Esophagus muscularis mucosa (tissue), 4 donors: Measurements from ENCODE around the gene OR52E5. TPM values are rescaled to one million over a fixed set of nuclear protein-coding genes. Genes with fewer than 3 reads are reported as not detected.

Experiments
- DNase-seq: peaks from one replicate; pipeline ENCODE4 v3.0.0-alpha.2; 2017; ENCODE audit errors: extremely low spot score
- H3K27ac ChIP-seq, 4 donors: fragments of 200-600 bp; sonication (generic); replicated peaks in 1 of 4; 1 replicate in 3 of 4; 2 replicates in 1 of 4; pipeline ENCODE4 v1.5.1; 2016 to 2019; ENCODE audit warnings: mild to moderate bottlenecking in 1 of 4
- H3K27me3 ChIP-seq, 4 donors: fragments of 200-600 bp; sonication (generic); one replicate each; pipeline versions ENCODE4 v1.5.1 to v1.6.0; 2016 to 2019
- H3K36me3 ChIP-seq, 4 donors: fragments of 200-600 bp; sonication (generic); one replicate each; pipeline ENCODE4 v1.5.1; 2016 to 2019
- H3K4me1 ChIP-seq, 4 donors: fragments of 200-600 bp; sonication (generic); one replicate each; pipeline ENCODE4 v1.5.1; 2016 to 2019
- H3K4me3 ChIP-seq, 4 donors: fragments of 200-600 bp; sonication (generic); 1 replicate in 2 of 4; 2 replicates in 2 of 4; pipeline ENCODE4 v1.5.1; 2016 to 2019; ENCODE audit warnings: mild to moderate bottlenecking in 4 of 4, moderate library complexity in 1 of 4
- H3K9me3 ChIP-seq, 4 donors: fragments of 200-600 bp; sonication (generic); 1 replicate in 3 of 4; 2 replicates in 1 of 4; pipeline ENCODE4 v1.5.1; 2016 to 2019
- CTCF ChIP-seq, 3 experiments: fragments of 200-600 bp in 2 of 3; fragments of 450-650 bp in 1 of 3; sonication (generic) in 2 of 3; IDR thresholded peaks; one replicate each; pipeline ENCODE4 v1.5.1; 2017 to 2019; ENCODE audit warnings: antibody characterized with exemption in 3 of 3, mild to moderate bottlenecking in 2 of 3, moderate library complexity in 1 of 3
- EP300 ChIP-seq: sonication (generic); formaldehyde crosslinking; IDR thresholded peaks from one replicate; pipeline ENCODE4 v1.6.1; 2017; ENCODE audit warnings: antibody characterized with exemption
- POLR2A ChIP-seq: fragments of 450-650 bp; IDR thresholded peaks from one replicate; pipeline ENCODE4 v1.6.1; 2017; ENCODE audit warnings: antibody characterized with exemption, moderate library complexity, mild to moderate bottlenecking, low read depth
- POLR2AphosphoS5 ChIP-seq, 2 donors: sonication (generic); formaldehyde crosslinking; IDR thresholded peaks; one replicate each; pipeline ENCODE4 v1.6.1; 2017; ENCODE audit warnings: antibody characterized with exemption in 2 of 2
- WGBS: methylation state at CpG from one replicate; pipeline ENCODE4 v1.1.5; 2018; 5-methylcytosine and 5-hydroxymethylcytosine counted together
- intact Hi-C: fragments of 100-400 bp; cut with DNase I; formaldehyde crosslinking; loops from one replicate; pipeline ENCODE4 v1.15.1; 2023
- total RNA-seq, 4 donors: library from RNA; depleted of rRNA; stranded (reverse); fragments of >200 nt; gene quantifications; one replicate each; pipeline versions ENCODE4 v1.1.0 to v1.2.1, GENCODE V29; 2016

The OR52E5 gene
- total RNA-seq, 4 donors from 2014 or later: not detected

- 72% methylated on average over 1 of the region's 1 CpG for WGBS
- no peaks in the 10 kb centered on the region for H3K36me3 ChIP-seq
- no peak overlapping the region for H3K27ac ChIP-seq
- TF ChIP-seq POLR2AphosphoS5 (IDR thresholded peaks at IDR 0.05) (no peak), POLR2A (no peak), CTCF (IDR thresholded peaks at IDR 0.05) (no peak), EP300 (no peak)
- intact Hi-C loops: no loop called here
- H3K4me1 ChIP-seq: no peaks in the 10 kb centered on the region
- H3K4me3 ChIP-seq: no peak overlapping the region
- no peaks in the 10 kb centered on the region for H3K9me3 ChIP-seq
- no peaks in the 10 kb centered on the region for H3K27me3 ChIP-seq
- no peak for DNase-seq
These were observed 5.3 kb upstream of the OR52E5 start for GRCh38 chr11:5887661-5888060.

GRCh38 chr11:5891216-5891800 is 1.7 kb upstream of the OR52E5 start:
- Histone ChIP-seq H3K9me3 (no peaks in the 10 kb centered on the region), H3K4me1 (no peaks in the 10 kb centered on the region), H3K36me3 (no peaks in the 10 kb centered on the region), H3K27me3 (no peaks in the 10 kb centered on the region), H3K27ac (no peak overlapping the region), H3K4me3 (no peak overlapping the region)
- intact Hi-C loops: no loop called here
- DNase-seq: no peak
- WGBS: 63% methylated on average over 4 of the region's 4 CpGs
- TF ChIP-seq CTCF (IDR thresholded peaks at IDR 0.05): peak in 2 of 3 experiments; percentile 31 to 41
- no peak for TF ChIP-seq POLR2AphosphoS5 (IDR thresholded peaks at IDR 0.05)

DNA sequence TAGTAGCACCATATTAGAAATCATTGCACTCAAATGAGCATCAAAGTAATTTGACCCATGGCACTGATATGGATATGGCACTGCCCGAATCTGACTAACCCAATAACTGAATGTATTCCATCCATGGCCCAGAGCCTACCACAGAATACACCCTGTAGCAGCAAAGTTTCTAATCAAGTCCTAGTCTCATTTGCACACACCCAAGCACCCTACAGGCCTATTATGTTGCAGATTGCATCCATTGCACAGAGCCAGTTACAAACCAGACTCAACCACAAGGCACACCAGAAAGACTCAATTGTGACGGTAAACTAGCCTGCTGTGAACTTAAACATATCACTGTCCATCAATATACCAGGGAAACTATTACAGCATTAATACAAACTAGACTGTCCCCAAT is 6.5 kb downstream of the OR52E5 start:
- no peak overlapping the region for H3K27ac ChIP-seq
- no peaks in the 10 kb centered on the region for H3K36me3 ChIP-seq
- DNase-seq: no peak

GRCh38 chr11:5910540-5910939 is 17.5 kb downstream of the OR52E5 start:
- 80% methylated on average over 2 of the region's 2 CpGs for WGBS
- H3K4me3 ChIP-seq: no peak overlapping the region
- H3K27ac ChIP-seq: no peak overlapping the region
- no peaks in the 10 kb centered on the region for H3K27me3 ChIP-seq
- TF ChIP-seq CTCF (IDR thresholded peaks at IDR 0.05) (no peak), POLR2AphosphoS5 (IDR thresholded peaks at IDR 0.05) (no peak), EP300 (no peak), POLR2A (no peak)
- H3K36me3 ChIP-seq: no peaks in the 10 kb centered on the region
- H3K4me1 ChIP-seq: no peaks in the 10 kb centered on the region
- intact Hi-C loops: no loop called here
- DNase-seq: no peak
- H3K9me3 ChIP-seq: peaks cover 0 to 17% (median 2%) of the 10 kb centered on the region in 4 donors

More for the DNA sequence above, 6.5 kb downstream of the OR52E5 start:
- 78% methylated on average over 2 of the region's 2 CpGs for WGBS
- Histone ChIP-seq H3K27me3 (no peaks in the 10 kb centered on the region), H3K4me3 (no peak overlapping the region), H3K4me1 (no peaks in the 10 kb centered on the region), H3K9me3 (no peaks in the 10 kb centered on the region)
- intact Hi-C loops: no loop called here
- TF ChIP-seq POLR2A (no peak), POLR2AphosphoS5 (IDR thresholded peaks at IDR 0.05) (no peak), EP300 (no peak)

- H3K27me3 ChIP-seq: no peaks in the 10 kb centered on the region
- DNase-seq: peak; percentile 81
- no peak for TF ChIP-seq EP300
- no peak for TF ChIP-seq POLR2AphosphoS5 (IDR thresholded peaks at IDR 0.05)
- TF ChIP-seq CTCF (IDR thresholded peaks at IDR 0.05): no peak
- no peak for TF ChIP-seq POLR2A
- H3K9me3 ChIP-seq: peaks cover 0 to 24% (median 2%) of the 10 kb centered on the region in 4 donors
- H3K36me3 ChIP-seq: no peaks in the 10 kb centered on the region
- H3K4me3 ChIP-seq: no peak overlapping the region
- 83% methylated on average over 2 of the region's 2 CpGs for WGBS
- no peaks in the 10 kb centered on the region for H3K4me1 ChIP-seq
- intact Hi-C loops: no loop called here
- H3K27ac ChIP-seq: no peak overlapping the region
These were observed 29.9 kb downstream of the OR52E5 start for GRCh38 chr11:5922749-5923426.
